Motor neuron (in vitro differentiated cells): ENCODE results near the gene SND1. TPM values are rescaled to one million over a fixed set of nuclear protein-coding genes. Genes with fewer than 3 reads are reported as not detected.

Source experiments
- ATAC-seq, 8 experiments: fragments of 200-7000 bp; cut with Tn5 transposase; replicated peaks in 6 of 8; 2 replicates each; pipeline ENCODE4 v1.8.0; 2021; ENCODE audit warnings: mild to moderate bottlenecking in 8 of 8, moderate library complexity in 8 of 8
- H3K27ac ChIP-seq, 2 donors: fragments of 250-450 bp; sonication (Bioruptor Pico); 2 replicates each; pipeline ENCODE4 v1.9.0; 2021; ENCODE audit warnings: antibody characterized with exemption in 2 of 2, mild to moderate bottlenecking in 2 of 2, moderate library complexity in 1 of 2
- H3K4me1 ChIP-seq, 2 donors: fragments of 250-450 bp; sonication (Bioruptor Pico); replicated peaks in 1 of 2; 2 replicates each; pipeline ENCODE4 v1.6.1; 2021; ENCODE audit warnings: antibody characterized with exemption in 2 of 2, mild to moderate bottlenecking in 2 of 2, moderate library complexity in 1 of 2
- H3K4me3 ChIP-seq, 5 donors: fragments of 250-450 bp; sonication (Bioruptor Pico); 2 replicates each; pipeline ENCODE4 v1.9.0; 2021; ENCODE audit warnings: antibody characterized with exemption in 5 of 5, mild to moderate bottlenecking in 5 of 5, moderate library complexity in 4 of 5
- WGBS, 10 experiments: fragments of 450-650 bp; shearing (Covaris generic); methylation state at CpG; one replicate each; pipeline ENCODE4 v1.0.0; 2022; 5-methylcytosine and 5-hydroxymethylcytosine counted together
- in situ Hi-C, 9 experiments: fragments of 400-800 bp; cut with MboI; loops; one replicate each; pipeline ENCODE4 v1.15.0; 2021; ENCODE audit warnings: low sequenced_read_pairs in 9 of 9, low pct_unique_long_range_greater_than_20kb in 2 of 9; ENCODE audit not compliant: unreplicated experiment in 9 of 9
- total RNA-seq, 8 experiments: library from RNA; unstranded; fragments of 300-600 nt; gene quantifications; 2 replicates each; pipeline versions ENCODE4 v1.2.3 to v1.2.4, GENCODE V29; 2022

The SND1 gene
- total RNA-seq, 8 experiments from 2014 or later: 125 to 296 (median 182) TPM

GRCh38 chr7:127913686-127914085 lies 261.7 kb downstream of the SND1 start:
- H3K4me3 ChIP-seq: no peak overlapping the region
- peak in 1 of 8 experiments; percentile 44 for ATAC-seq
- 33 to 95% (median 71%) methylated on average over 1 to 2 of the region's 2 CpGs; no CpG with 5 or more reads in 1 of the 10 experiments for WGBS, 10 experiments
- H3K27ac ChIP-seq: no peak overlapping the region
- in situ Hi-C loops: no loop called here
- peaks cover 4 to 8% of the 10 kb centered on the region in 2 donors for H3K4me1 ChIP-seq

- ATAC-seq: no peak
- WGBS, 10 experiments: 80 to 100% (median 100%) methylated on average over 1 to 4 of the region's 6 CpGs
- Histone ChIP-seq H3K4me3 (no peak overlapping the region), H3K4me1 (peaks cover 4 to 6% of the 10 kb centered on the region in 2 donors), H3K27ac (no peak overlapping the region)
- in situ Hi-C loops: no loop called here
Measured at GRCh38 chr7:127914693-127915092, 262.7 kb downstream of the SND1 start.

- 67 to 100% (median 90%) methylated on average over 1 to 3 of the region's 3 CpGs; no CpG with 5 or more reads in 1 of the 10 experiments for WGBS, 10 experiments
- Histone ChIP-seq H3K27ac (no peak overlapping the region), H3K4me3 (no peak overlapping the region), H3K4me1 (peaks cover 4 to 6% of the 10 kb centered on the region in 2 donors)
- peak in 2 of 8 experiments; percentile 16 to 23 for ATAC-seq
- in situ Hi-C loops: no loop called here
Measured at GRCh38 chr7:127916735-127917134, 264.7 kb downstream of the SND1 start.

DNA sequence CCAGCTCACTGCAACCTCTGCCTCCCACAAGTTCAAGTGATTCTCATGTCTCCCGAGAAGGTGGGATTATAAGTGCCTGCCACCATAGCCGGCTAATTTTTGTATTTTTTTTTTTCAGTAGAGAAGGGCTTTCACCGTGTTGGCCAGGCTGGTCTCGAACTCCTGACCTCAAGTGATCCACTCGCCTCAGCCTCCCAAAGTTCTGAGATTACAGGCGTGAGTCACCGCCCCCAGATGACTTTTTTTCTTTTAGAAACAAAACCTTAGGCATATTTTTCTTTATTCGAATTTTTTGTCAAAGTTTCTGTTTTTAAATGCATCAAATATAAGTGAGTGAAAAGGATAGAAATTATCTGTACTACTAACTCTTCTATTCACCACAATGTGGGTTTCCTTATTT lies 266.1 kb downstream of the SND1 start:
- 77 to 96% (median 90%) methylated on average over 3 to 8 of the region's 8 CpGs for WGBS, 10 experiments
- in situ Hi-C loops: no loop called here
- Histone ChIP-seq H3K27ac (no peak overlapping the region), H3K4me1 (peaks cover 4 to 6% of the 10 kb centered on the region in 2 donors), H3K4me3 (no peak overlapping the region)
- no peak for ATAC-seq

- Histone ChIP-seq H3K4me3 (no peak overlapping the region), H3K4me1 (peaks cover 0 to 4% of the 10 kb centered on the region in 2 donors), H3K27ac (no peak overlapping the region)
- in situ Hi-C loops: no loop called here
- 71 to 100% (median 98%) methylated on average over 1 to 2 of the region's 2 CpGs; no CpG with 5 or more reads in 2 of the 10 experiments for WGBS, 10 experiments
- peak in 3 of 8 experiments; percentile 20 to 58 (median 42) for ATAC-seq
Measured at GRCh38 chr7:127920787-127921438, 268.9 kb downstream of the SND1 start.

DNA sequence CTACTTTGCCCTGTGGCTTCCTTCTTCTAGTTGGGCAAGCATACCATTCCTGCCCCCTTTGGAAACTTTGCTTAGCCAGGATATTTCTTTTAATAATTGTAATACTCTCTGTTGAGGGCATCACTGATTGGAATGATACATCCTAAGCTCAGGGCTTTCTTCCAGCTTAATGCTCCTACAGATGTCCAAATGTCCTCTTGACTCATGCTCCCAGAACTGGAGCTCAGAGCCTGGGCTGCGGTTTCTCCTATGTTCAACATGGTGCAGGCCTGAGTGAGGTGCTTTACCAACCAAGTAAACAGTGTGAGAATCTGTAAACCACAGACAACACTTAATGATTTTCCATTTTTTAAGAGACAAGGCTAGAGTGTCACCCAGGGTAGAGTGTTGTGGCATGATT lies 270.7 kb downstream of the SND1 start:
- Histone ChIP-seq H3K4me1 (peaks cover 10 to 11% of the 10 kb centered on the region in 2 donors), H3K27ac (no peak overlapping the region), H3K4me3 (no peak overlapping the region)
- ATAC-seq: no peak
- in situ Hi-C loops: no loop called here
- 100% methylated on average over 1 of the region's 1 CpG; no CpG with 5 or more reads in 6 of the 10 experiments for WGBS, 10 experiments

DNA sequence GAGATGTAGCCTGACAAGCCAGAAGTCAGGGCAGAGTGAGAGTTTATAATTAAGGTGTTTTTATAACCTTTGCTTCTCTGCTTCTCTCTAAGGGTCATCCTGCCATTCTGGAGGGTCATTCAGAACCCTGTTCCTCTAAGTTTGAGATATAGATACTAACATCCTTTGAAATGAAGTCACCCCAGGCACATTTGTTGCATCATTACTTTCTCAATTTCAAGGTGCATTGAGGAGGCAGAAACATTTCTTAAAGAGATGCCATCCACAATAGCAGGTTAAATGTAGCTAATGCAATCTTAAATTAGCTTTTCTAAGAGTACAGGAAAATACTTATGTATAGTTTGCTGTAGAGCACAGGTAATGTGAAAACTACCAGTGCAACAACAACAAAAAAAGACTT lies 272.9 kb downstream of the SND1 start:
- no peak overlapping the region for H3K27ac ChIP-seq
- peaks cover 17 to 21% of the 10 kb centered on the region in 2 donors for H3K4me1 ChIP-seq
- no peak overlapping the region for H3K4me3 ChIP-seq
- in situ Hi-C loops: no loop called here
- ATAC-seq: no peak

DNA sequence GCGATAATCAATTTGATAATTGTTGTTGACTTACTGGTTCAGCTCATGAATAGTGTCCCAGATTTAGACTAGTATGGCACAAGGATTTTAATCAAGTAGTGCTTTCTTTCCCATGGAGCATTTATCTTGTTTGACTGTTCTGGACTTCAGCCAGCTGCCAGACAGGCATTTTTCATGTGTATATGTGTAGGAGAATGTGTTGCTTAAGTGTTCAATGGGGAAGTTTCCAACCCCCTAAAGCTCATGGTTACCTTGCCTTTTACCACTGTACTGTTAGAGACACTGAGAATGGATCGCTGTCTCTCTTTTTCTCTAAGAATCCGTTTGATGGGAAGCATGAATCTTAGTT lies 275.3 kb downstream of the SND1 start:
- H3K4me3 ChIP-seq: no peak overlapping the region
- H3K4me1 ChIP-seq: peaks cover 17 to 21% of the 10 kb centered on the region in 2 donors
- in situ Hi-C loops: no loop called here
- ATAC-seq: peak in 6 of 8 experiments; percentile 30 to 94 (median 60)
- H3K27ac ChIP-seq: no peak overlapping the region
- 44 to 100% (median 89%) methylated on average over 1 to 3 of the region's 3 CpGs; no CpG with 5 or more reads in 1 of the 10 experiments for WGBS, 10 experiments

DNA sequence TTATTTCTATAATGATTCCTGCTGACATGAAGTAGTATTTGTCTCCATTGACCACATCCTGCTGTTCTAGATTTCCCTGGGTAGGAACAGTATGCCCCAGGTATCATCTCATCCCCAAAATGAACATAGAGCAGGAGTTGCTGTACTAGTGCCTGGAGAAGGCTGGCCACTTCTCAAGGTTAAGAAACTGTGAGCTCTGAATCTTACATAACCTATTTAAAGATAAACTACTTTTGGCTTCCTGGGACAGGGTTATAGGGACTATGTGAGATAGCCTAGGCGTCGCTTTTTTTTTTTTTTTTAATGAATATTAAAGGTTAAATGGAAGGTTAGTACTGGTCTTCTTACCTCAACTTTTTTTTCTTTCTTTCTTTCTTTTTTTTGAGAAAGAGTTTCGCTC lies 276.2 kb downstream of the SND1 start:
- Histone ChIP-seq H3K4me1 (peaks cover 17 to 25% of the 10 kb centered on the region in 2 donors), H3K4me3 (no peak overlapping the region), H3K27ac (no peak overlapping the region)
- 94 to 100% (median 100%) methylated on average over 1 to 3 of the region's 3 CpGs; no CpG with 5 or more reads in 2 of the 10 experiments for WGBS, 10 experiments
- in situ Hi-C loops: no loop called here
- ATAC-seq: no peak

- no peak for ATAC-seq
- no peak overlapping the region for H3K4me3 ChIP-seq
- H3K4me1 ChIP-seq: peaks cover 17 to 30% of the 10 kb centered on the region in 2 donors
- 25 to 100% (median 91%) methylated on average over 1 to 6 of the region's 6 CpGs; no CpG with 5 or more reads in 1 of the 10 experiments for WGBS, 10 experiments
- no peak overlapping the region for H3K27ac ChIP-seq
- in situ Hi-C loops: no loop called here
Measured at GRCh38 chr7:127928852-127929251, 276.9 kb downstream of the SND1 start.

- Histone ChIP-seq H3K4me3 (no peak overlapping the region), H3K27ac (no peak overlapping the region), H3K4me1 (peaks cover 17 to 30% of the 10 kb centered on the region in 2 donors)
- peak in 2 of 8 experiments; percentile 36 to 43 for ATAC-seq
- WGBS, 10 experiments: 60 to 100% (median 100%) methylated on average over 1 to 3 of the region's 3 CpGs; no CpG with 5 or more reads in 2 of the 10 experiments
- in situ Hi-C loops: no loop called here
Measured at GRCh38 chr7:127930341-127931328, 278.6 kb downstream of the SND1 start.

GRCh38 chr7:127932076-127932475 lies 280.1 kb downstream of the SND1 start:
- ATAC-seq: no peak
- Histone ChIP-seq H3K4me3 (no peak overlapping the region), H3K27ac (no peak overlapping the region), H3K4me1 (peaks cover 12 to 26% of the 10 kb centered on the region in 2 donors)
- in situ Hi-C loops: no loop called here
- 63 to 100% (median 100%) methylated on average over 1 of the region's 1 CpG; no CpG with 5 or more reads in 1 of the 10 experiments for WGBS, 10 experiments

- peaks cover 8 to 26% of the 10 kb centered on the region in 2 donors for H3K4me1 ChIP-seq
- H3K27ac ChIP-seq: no peak overlapping the region
Measured at GRCh38 chr7:127932496-127932895, 280.5 kb downstream of the SND1 start.

More at GRCh38 chr7:127932496-127932895, 280.5 kb downstream of the SND1 start:
- H3K4me3 ChIP-seq: no peak overlapping the region
- no peak for ATAC-seq
- in situ Hi-C loops: no loop called here
- WGBS, 10 experiments: 0 to 100% (median 57%) methylated on average over 1 of the region's 1 CpG; no CpG with 5 or more reads in 3 of the 10 experiments
